HepG2 (cell line): ENCODE measurements around the gene GSDMA. TPM values are rescaled to one million over a fixed set of nuclear protein-coding genes. Genes with fewer than 3 reads are reported as not detected.

ENCODE experiments used
- ATAC-seq: fragments of 200-7000 bp; cut with Tn5 transposase; 3 replicates; pipeline ENCODE4 v1.9.1; 2020; ENCODE audit warnings: mild to moderate bottlenecking, moderate library complexity
- BruUV-seq: library from RNA; stranded (reverse); fragments of 400-500 nt; replicated peaks from 2 replicates; lab custom pipeline; 2021; lab: Mats Ljungman, UMichigan
- CTCF ChIA-PET: fragments of 300-600 bp; formaldehyde crosslinking; extraction: SDS; loops from one replicate; lab custom pipeline; 2021; ENCODE audit warnings: low total read pairs, inconsistent platforms, low intra/inter-chr PET ratio; lab: Yijun Ruan, JAX
- POLR2A ChIA-PET: fragments of 350-600 bp; sonication (Branson Sonifier 250); formaldehyde crosslinking; loops from one replicate; lab custom pipeline; 2020; ENCODE audit warnings: antibody characterized with exemption, inconsistent platforms; lab: Yijun Ruan, JAX
- DNase-seq: peaks from one replicate; pipeline ENCODE4 v3.0.0-alpha.2; 2015; ENCODE audit warnings: low spot score
- FAIRE-seq: peaks from 3 replicates; lab custom pipeline; 2011; peaks lifted over from hg19 to GRCh38; lab: Jason Lieb, UNC
- H2AFZ ChIP-seq: one replicate; pipeline ENCODE4 v1.6.1; 2011; ENCODE audit warnings: low read length, inconsistent platforms
- H3K27ac ChIP-seq: fragments of 300-600 bp; 3 replicates; pipeline ENCODE4 v1.8.0; 2011; ENCODE audit warnings: mixed run types, mild to moderate bottlenecking, mixed read lengths, low read length, inconsistent platforms; ENCODE audit not compliant: insufficient read depth; ENCODE audit errors: extremely low read length
- H3K27me3 ChIP-seq, 2 experiments: fragments of 200-600 bp in 1 of 2; 2 replicates in 1 of 2; 3 replicates in 1 of 2; pipeline versions ENCODE4 v1.6.0 to v1.8.0; 2011; ENCODE audit warnings: low read length in 2 of 2, mild to moderate bottlenecking in 2 of 2, moderate library complexity in 2 of 2, inconsistent platforms in 1 of 2; ENCODE audit not compliant: insufficient read depth in 2 of 2, control insufficient read depth in 1 of 2
- H3K36me3 ChIP-seq, 2 experiments: fragments of 200-600 bp in 1 of 2; replicated peaks in 1 of 2; 2 replicates in 1 of 2; 3 replicates in 1 of 2; pipeline versions ENCODE4 v1.5.1 to v1.8.0; 2011; ENCODE audit warnings: low read length in 2 of 2, inconsistent platforms in 1 of 2; ENCODE audit not compliant: insufficient read depth in 2 of 2, control insufficient read depth in 1 of 2
- H3K4me1 ChIP-seq: 2 replicates; pipeline ENCODE4 v1.5.1; 2012; ENCODE audit warnings: low read length, inconsistent platforms; ENCODE audit not compliant: insufficient read depth
- H3K4me2 ChIP-seq: 2 replicates; pipeline ENCODE4 v1.6.0; 2011; ENCODE audit warnings: low read depth, low read length, inconsistent platforms
- H3K4me3 ChIP-seq, 3 experiments: fragments of 200-600 bp in 1 of 3; sonication (generic), shearing (Covaris generic) in 1 of 3; replicated peaks in 1 of 3; 2 replicates each; pipeline ENCODE4 v1.5.1; 2011 to 2016; ENCODE audit warnings: low read length in 3 of 3, inconsistent platforms in 2 of 3, low read depth in 2 of 3, mild to moderate bottlenecking in 2 of 3, control low read depth in 1 of 3, mixed read lengths in 1 of 3; ENCODE audit not compliant: insufficient read depth in 1 of 3
- H3K79me2 ChIP-seq: one replicate; pipeline ENCODE4 v1.6.1; 2011; ENCODE audit warnings: low read length, inconsistent platforms; ENCODE audit not compliant: insufficient read depth
- H3K9ac ChIP-seq: 2 replicates; pipeline ENCODE4 v1.6.0; 2011; ENCODE audit warnings: mild to moderate bottlenecking, low read depth, low read length, inconsistent platforms; ENCODE audit not compliant: insufficient read depth
- H3K9me3 ChIP-seq: 2 replicates; pipeline ENCODE4 v1.5.1; 2012; ENCODE audit warnings: mild to moderate bottlenecking, low read length
- H4K20me1 ChIP-seq: 2 replicates; pipeline ENCODE4 v1.6.0; 2011; ENCODE audit warnings: inconsistent platforms, mild to moderate bottlenecking, low read length, moderate library complexity; ENCODE audit not compliant: insufficient read depth
- CTCF ChIP-seq: sonication (generic); formaldehyde crosslinking; IDR thresholded peaks from 2 replicates; pipeline ENCODE4 v1.5.0; 2020; ENCODE audit warnings: mild to moderate bottlenecking, missing genetic modification reagents, moderate library complexity
- NFE2 ChIP-seq: sonication (generic); formaldehyde crosslinking; IDR thresholded peaks from 2 replicates; pipeline ENCODE4 v1.4.0; 2020; ENCODE audit warnings: missing genetic modification reagents
- STAG1 ChIP-seq: sonication (generic); formaldehyde crosslinking; IDR thresholded peaks from 2 replicates; pipeline ENCODE4 v1.4.0; 2020; ENCODE audit warnings: missing genetic modification reagents
- ZNF318 ChIP-seq: sonication (generic); formaldehyde crosslinking; IDR thresholded peaks from 2 replicates; pipeline ENCODE4 v1.4.0; 2020; ENCODE audit warnings: mild to moderate bottlenecking, missing genetic modification reagents
- WGBS: methylation state at CpG from one replicate; pipeline ENCODE4 v1.1.6; 2017; ENCODE audit warnings: low lambda C conversion rate; 5-methylcytosine and 5-hydroxymethylcytosine counted together
- in situ Hi-C: cut with HindIII; loops from 2 replicates; pipeline ENCODE4 v1.10.0; 2017; ENCODE audit warnings: low pct_unique_long_range_greater_than_20kb; ENCODE audit not compliant: extremely low pct_ligation_motif_present
- intact Hi-C: fragments of 100-400 bp; cut with micrococcal nuclease; formaldehyde crosslinking; loops from one replicate; pipeline ENCODE4 v1.10.0; 2022; ENCODE audit not compliant: unreplicated experiment
- polyA plus RNA-seq, 8 experiments: library from polyadenylated mRNA; depleted of rRNA in 3 of 8; stranded (reverse) in 7 of 8; unstranded in 1 of 8; fragments of >200 nt; fragmentation: Illumina TruSeq in 4 of 8; extraction: Trizol in 4 of 8; gene quantifications; 2 replicates each; pipeline versions ENCODE4 v1.2.1 to v1.2.3, GENCODE V29; 2011 to 2016; ENCODE audit warnings: low read depth in 4 of 8, missing spikeins in 1 of 8, mixed read lengths in 1 of 8; ENCODE audit not compliant: insufficient read depth in 1 of 8
- total RNA-seq, 5 experiments: library from RNA; depleted of rRNA; stranded (reverse); fragments of >200 nt; fragmentation: Illumina TruSeq; extraction: Trizol; gene quantifications; 2 replicates each; pipeline ENCODE4 v1.2.3, GENCODE V29; 2016; ENCODE audit warnings: low read depth in 1 of 5

The GSDMA gene
- total and polyA plus RNA-seq, 2 of the 13 experiments (the other 11 are each of a cell fraction or from before 2014, with no cell fraction given): not detected

DNA sequence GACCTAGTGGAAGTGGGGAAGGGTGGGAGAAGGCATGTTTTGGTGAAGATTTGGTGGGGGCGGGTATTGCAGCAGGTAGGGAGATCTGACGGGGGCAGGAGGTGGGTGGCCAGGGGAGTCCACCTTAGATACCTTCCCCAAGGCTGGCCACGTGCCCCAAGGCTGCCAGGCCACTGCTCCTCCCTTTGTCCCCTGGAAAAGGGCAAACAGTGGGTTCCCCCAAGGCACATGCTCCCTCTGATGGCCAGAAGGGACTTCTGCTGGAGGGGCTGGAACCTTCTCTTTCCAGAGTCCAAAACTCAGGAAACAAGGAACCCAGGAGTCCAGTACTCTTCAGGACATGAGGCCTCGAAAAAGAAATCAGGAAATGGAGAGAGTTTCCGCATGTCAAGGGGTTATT lies 11.6 kb downstream of the GSDMA start:
- no peak overlapping the region for H3K4me2 ChIP-seq
- no peak for FAIRE-seq
- no peak overlapping the region for H3K27ac ChIP-seq
- CTCF ChIA-PET: no interaction called here
- DNase-seq: no peak
- H3K4me1 ChIP-seq: peaks cover 2% of the 10 kb centered on the region
- no peak overlapping the region for H3K9ac ChIP-seq
- no peaks in the 10 kb centered on the region for H4K20me1 ChIP-seq
- in situ Hi-C loops: loop anchor here (5.0 kb wide), 1 partner anchor 52 kb away; no protein-coding TSS in a partner anchor
- BruUV-seq: no TSS peak
- peaks cover 10 to 57% of the 10 kb centered on the region in 2 experiments for H3K27me3 ChIP-seq
- ATAC-seq: peak; percentile 46
- no peak overlapping the region for H3K4me3 ChIP-seq
- H3K9me3 ChIP-seq: no peaks in the 10 kb centered on the region
- TF ChIP-seq NFE2 (CRISPR knock-in tag) (no peak), ZNF318 (CRISPR knock-in tag) (no peak), CTCF (peak; percentile 59), STAG1 (CRISPR knock-in tag) (peak; percentile 68)
- no peaks in the 10 kb centered on the region for H3K79me2 ChIP-seq
- intact Hi-C loops: no loop called here
- H3K36me3 ChIP-seq: no peaks in the 10 kb centered on the region
- POLR2A ChIA-PET: interaction anchor here (0.9 kb wide), 1 partner anchor 220 kb away, joined by 3 read pairs; no protein-coding TSS in a partner anchor
- H2AFZ ChIP-seq: no peak overlapping the region
- WGBS: 23% methylated on average over 5 of the region's 5 CpGs
